Stimulated activated CD8-positive, alpha-beta memory T cell treated with anti-CD3 and anti-CD28 coated beads, Interleukin-2, amount 100 ng/mL, for 48 hours (primary cell): ENCODE measurements around the gene HES5.

Experiments
- DNase-seq, 2 donors: peaks; one replicate each; pipeline ENCODE4 v3.0.0-alpha.2; 2020; ENCODE audit warnings: low read depth in 2 of 2

The HES5 gene

GRCh38 chr1:2479186-2479585 is 50.9 kb downstream of the HES5 start:
- DNase-seq = no peak
